ENCODE measurements around the gene CTSK. TPM values are rescaled to one million over a fixed set of nuclear protein-coding genes. Genes with fewer than 3 reads are reported as not detected.

CTSK gene
- total RNA-seq, 1 experiment from 2014 or later = 2.7 TPM

DNA sequence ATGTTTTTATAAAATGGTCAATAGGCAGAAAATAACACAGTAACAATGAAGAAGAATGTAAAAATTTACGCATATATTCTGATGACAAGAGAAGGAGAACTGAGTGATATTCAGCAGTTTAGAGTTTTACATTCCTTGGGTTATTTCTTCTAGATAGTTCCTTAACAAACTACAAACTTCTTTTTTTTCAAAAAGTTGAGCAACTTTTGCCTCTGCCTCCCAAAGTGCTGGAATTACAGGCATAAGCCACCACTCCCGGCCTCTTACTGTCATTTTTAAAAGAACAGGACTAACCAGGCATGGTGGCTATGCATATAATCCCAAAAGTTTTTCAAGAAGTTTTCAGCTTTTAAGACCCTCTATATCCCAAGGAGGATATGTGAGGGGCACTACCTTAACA, 35.4 kb upstream of the CTSK start:
- no peaks in the 10 kb centered on the region for H3K4me1 Mint-ChIP-seq (ENCODE audit: low read depth, unreplicated experiment)
- H3K9me3 Mint-ChIP-seq (ENCODE audit: unreplicated experiment) = no peaks in the 10 kb centered on the region
- CTCF ChIA-PET = no interaction called here
- H3K27me3 Mint-ChIP-seq (ENCODE audit: insufficient read depth, unreplicated experiment) = no peaks in the 10 kb centered on the region
- H3K4me3 Mint-ChIP-seq (ENCODE audit: unreplicated experiment) = no peak overlapping the region
- no peak for TF ChIP-seq CTCF (IDR thresholded peaks at IDR 0.05; ENCODE audit: insufficient read depth in 1 of 2, low read depth in 1 of 2, low read length in 1 of 2, severe bottlenecking in 1 of 2, unreplicated experiment in 1 of 2)
- H3K9me3 ChIP-seq = no peaks in the 10 kb centered on the region
- BruUV-seq (replicated peaks) = no TSS peak
- H3K36me3 ChIP-seq (ENCODE audit: control insufficient read depth, insufficient read depth, low read length) = no peaks in the 10 kb centered on the region; the same call in 1 of the 2 replicates
- no peaks in the 10 kb centered on the region for H3K27me3 ChIP-seq (replicated peaks; ENCODE audit: control insufficient read depth, insufficient read depth, low read length)
- POLR2A ChIA-PET = no interaction called here
- no peak for DNase-seq
- intact Hi-C loops (cut with micrococcal nuclease; ENCODE audit: unreplicated experiment) = no loop called here
- H3K36me3 Mint-ChIP-seq (ENCODE audit: insufficient read depth, unreplicated experiment) = no peaks in the 10 kb centered on the region
- no peak overlapping the region for H3K27ac Mint-ChIP-seq (ENCODE audit: unreplicated experiment)
- no peak overlapping the region for H3K4me3 ChIP-seq (ENCODE audit: low read depth, low read length)
- no peaks in the 10 kb centered on the region for H3K4me1 ChIP-seq

GRCh38 chr1:150842964-150843363, 34.9 kb upstream of the CTSK start:
- Histone ChIP-seq H3K9me3 (no peaks in the 10 kb centered on the region), H3K4me3 (ENCODE audit: low read depth, low read length) (no peak overlapping the region), H3K4me1 (no peaks in the 10 kb centered on the region), H3K27me3 (replicated peaks; ENCODE audit: control insufficient read depth, insufficient read depth, low read length) (no peaks in the 10 kb centered on the region), H3K36me3 (ENCODE audit: control insufficient read depth, insufficient read depth, low read length) (no peaks in the 10 kb centered on the region; the same call in 1 of the 2 replicates)
- CTCF ChIA-PET = no interaction called here
- Mint-ChIP-seq H3K27ac (ENCODE audit: unreplicated experiment) (no peak overlapping the region), H3K9me3 (ENCODE audit: unreplicated experiment) (no peaks in the 10 kb centered on the region), H3K27me3 (ENCODE audit: insufficient read depth, unreplicated experiment) (no peaks in the 10 kb centered on the region), H3K36me3 (ENCODE audit: insufficient read depth, unreplicated experiment) (peaks cover 1% of the 10 kb centered on the region), H3K4me3 (ENCODE audit: unreplicated experiment) (no peak overlapping the region), H3K4me1 (ENCODE audit: low read depth, unreplicated experiment) (no peaks in the 10 kb centered on the region)
- no peak for DNase-seq
- BruUV-seq (replicated peaks) = no TSS peak
- POLR2A ChIA-PET = no interaction called here
- intact Hi-C loops (cut with micrococcal nuclease; ENCODE audit: unreplicated experiment) = no loop called here
- TF ChIP-seq CTCF (IDR thresholded peaks at IDR 0.05; ENCODE audit: insufficient read depth in 1 of 2, low read depth in 1 of 2, low read length in 1 of 2, severe bottlenecking in 1 of 2, unreplicated experiment in 1 of 2) = no peak

DNA sequence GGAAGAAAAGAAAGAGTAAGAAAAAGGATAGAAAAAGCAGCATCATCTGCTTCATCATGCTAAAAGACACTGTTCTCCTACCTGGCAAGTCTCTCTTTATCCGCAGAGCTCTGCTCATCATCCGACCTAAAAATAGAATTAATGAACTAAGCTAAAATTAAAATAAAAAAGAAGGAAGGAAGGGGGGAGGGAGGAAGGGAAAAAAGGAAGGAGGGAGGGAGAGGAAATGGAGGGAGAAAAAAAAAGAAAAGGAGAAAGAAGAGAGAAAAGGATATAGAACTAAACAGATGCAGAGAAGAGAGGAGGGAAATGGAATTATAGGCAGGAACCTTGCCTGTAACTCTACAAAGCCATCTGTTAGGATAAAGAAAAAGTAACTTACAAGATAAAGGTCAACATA, 34.3 kb upstream of the CTSK start:
- BruUV-seq (replicated peaks) = no TSS peak
- CTCF ChIA-PET = no interaction called here

More for the DNA sequence above, 34.3 kb upstream of the CTSK start:
- TF ChIP-seq CTCF (IDR thresholded peaks at IDR 0.05; ENCODE audit: insufficient read depth in 1 of 2, low read depth in 1 of 2, low read length in 1 of 2, severe bottlenecking in 1 of 2, unreplicated experiment in 1 of 2) = no peak
- POLR2A ChIA-PET = no interaction called here
- H3K9me3 ChIP-seq = no peaks in the 10 kb centered on the region
- peaks cover 4% of the 10 kb centered on the region for H3K4me1 Mint-ChIP-seq (ENCODE audit: low read depth, unreplicated experiment)
- H3K27me3 Mint-ChIP-seq (ENCODE audit: insufficient read depth, unreplicated experiment) = no peaks in the 10 kb centered on the region
- no peak overlapping the region for H3K4me3 Mint-ChIP-seq (ENCODE audit: unreplicated experiment)
- intact Hi-C loops (cut with micrococcal nuclease; ENCODE audit: unreplicated experiment) = no loop called here
- H3K9me3 Mint-ChIP-seq (ENCODE audit: unreplicated experiment) = no peaks in the 10 kb centered on the region
- no peaks in the 10 kb centered on the region for H3K4me1 ChIP-seq
- peaks cover 7% of the 10 kb centered on the region for H3K36me3 Mint-ChIP-seq (ENCODE audit: insufficient read depth, unreplicated experiment)
- no peaks in the 10 kb centered on the region for H3K27me3 ChIP-seq (replicated peaks; ENCODE audit: control insufficient read depth, insufficient read depth, low read length)
- no peak overlapping the region for H3K4me3 ChIP-seq (ENCODE audit: low read depth, low read length)
- DNase-seq = no peak
- no peaks in the 10 kb centered on the region; the same call in 1 of the 2 replicates for H3K36me3 ChIP-seq (ENCODE audit: control insufficient read depth, insufficient read depth, low read length)
- H3K27ac Mint-ChIP-seq (ENCODE audit: unreplicated experiment) = no peak overlapping the region

Measured in Caco-2 (cell line).